ENCODE data around the gene CHST11. TPM values are rescaled to one million over a fixed set of nuclear protein-coding genes. Genes with fewer than 3 reads are reported as not detected.
A peak's percentile ranks its signal among the peaks of the same experiment; 100 is the strongest.

The CHST11 gene
- total and polyA plus RNA-seq, 10 of the 15 experiments (the other 5 are each of a cell fraction or from before 2014, with no cell fraction given) = 1.9 to 38.1 (median 17.2) TPM

DNA sequence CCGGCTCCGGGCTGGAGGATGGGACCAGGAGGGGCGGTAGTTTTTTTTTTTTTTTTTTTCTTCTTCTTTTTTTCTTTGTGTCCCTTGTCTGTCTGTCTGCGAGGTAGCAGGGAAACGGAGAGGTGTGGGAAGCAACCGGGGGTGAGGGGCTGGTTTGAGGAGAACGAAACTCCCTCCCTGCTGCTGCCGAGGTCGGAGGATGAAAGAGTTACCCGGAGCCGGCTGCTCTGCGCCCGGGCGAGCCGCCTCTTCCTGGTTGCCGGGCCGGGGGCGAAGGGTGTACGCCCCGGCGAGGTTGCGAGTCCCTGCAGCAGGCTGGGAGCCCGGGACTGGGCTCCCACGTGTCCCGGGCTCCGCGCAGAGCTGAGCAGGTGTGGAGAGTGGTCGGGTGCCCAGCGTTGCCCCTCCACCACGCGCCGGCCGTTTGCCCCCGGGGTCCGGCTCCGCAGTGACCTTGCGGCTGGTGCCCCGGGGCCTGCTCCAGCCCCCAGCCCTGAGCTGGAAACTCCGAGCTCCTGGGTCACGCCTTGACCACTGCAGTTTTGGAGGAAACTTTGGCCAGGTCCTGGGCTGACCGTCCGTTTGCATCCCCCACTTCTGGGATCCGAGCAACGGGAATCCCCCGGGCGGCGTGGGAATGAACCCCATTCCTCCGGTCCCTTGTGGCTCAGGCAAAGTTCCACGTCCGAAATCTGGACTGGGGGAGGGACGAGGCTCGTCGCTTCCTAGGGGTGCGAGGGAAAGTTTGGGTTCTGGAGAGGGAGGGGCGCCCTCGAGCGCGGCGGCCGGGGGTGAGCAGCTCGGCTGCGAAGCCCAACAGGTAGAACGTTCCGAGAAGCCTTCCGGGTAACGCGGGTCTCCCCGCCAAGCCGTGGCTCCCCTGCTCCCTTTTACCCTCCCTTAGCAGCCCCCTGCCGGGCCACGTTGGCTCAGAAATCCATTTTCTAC is 1.3 kb downstream of the CHST11 start (continued):
- no peak for TF ChIP-seq PRDM15 (CRISPR knock-in tag; IDR thresholded peaks at IDR 0.05)
- TF ChIP-seq SREBF2 (IDR thresholded peaks at IDR 0.05; ENCODE audit: low read length) = no peak
- TF ChIP-seq, protein P1, sequence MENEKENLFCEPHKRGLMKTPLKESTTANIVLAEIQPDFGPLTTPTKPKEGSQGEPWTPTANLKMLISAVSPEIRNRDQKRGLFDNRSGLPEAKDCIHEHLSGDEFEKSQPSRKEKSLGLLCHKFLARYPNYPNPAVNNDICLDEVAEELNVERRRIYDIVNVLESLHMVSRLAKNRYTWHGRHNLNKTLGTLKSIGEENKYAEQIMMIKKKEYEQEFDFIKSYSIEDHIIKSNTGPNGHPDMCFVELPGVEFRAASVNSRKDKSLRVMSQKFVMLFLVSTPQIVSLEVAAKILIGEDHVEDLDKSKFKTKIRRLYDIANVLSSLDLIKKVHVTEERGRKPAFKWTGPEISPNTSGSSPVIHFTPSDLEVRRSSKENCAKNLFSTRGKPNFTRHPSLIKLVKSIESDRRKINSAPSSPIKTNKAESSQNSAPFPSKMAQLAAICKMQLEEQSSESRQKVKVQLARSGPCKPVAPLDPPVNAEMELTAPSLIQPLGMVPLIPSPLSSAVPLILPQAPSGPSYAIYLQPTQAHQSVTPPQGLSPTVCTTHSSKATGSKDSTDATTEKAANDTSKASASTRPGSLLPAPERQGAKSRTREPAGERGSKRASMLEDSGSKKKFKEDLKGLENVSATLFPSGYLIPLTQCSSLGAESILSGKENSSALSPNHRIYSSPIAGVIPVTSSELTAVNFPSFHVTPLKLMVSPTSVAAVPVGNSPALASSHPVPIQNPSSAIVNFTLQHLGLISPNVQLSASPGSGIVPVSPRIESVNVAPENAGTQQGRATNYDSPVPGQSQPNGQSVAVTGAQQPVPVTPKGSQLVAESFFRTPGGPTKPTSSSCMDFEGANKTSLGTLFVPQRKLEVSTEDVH (IDR thresholded peaks at IDR 0.05; ENCODE audit: low read depth, partially characterized antibody) = no peak
- TF ChIP-seq BRCA1 (IDR thresholded peaks at IDR 0.05; ENCODE audit: low read depth, low read length) = no peak
- no peak for TF ChIP-seq ZNF217 (IDR thresholded peaks at IDR 0.05)
- peak; percentile 11; the same call in 1 of the 2 replicates for TF ChIP-seq HCFC1 (IDR thresholded peaks at IDR 0.05; ENCODE audit: low read length)
- no peak for TF ChIP-seq JUND (IDR thresholded peaks at IDR 0.05; ENCODE audit: low read depth, low read length)
- peak; percentile 47 for TF ChIP-seq NR2F1 (conservative IDR thresholded peaks at IDR 0.05)
- no peak for TF ChIP-seq GABPA (IDR thresholded peaks at IDR 0.05; ENCODE audit: low read depth)
- no peak for TF ChIP-seq MYB (IDR thresholded peaks at IDR 0.05; ENCODE audit: borderline replicate concordance, low read depth, low read length)
- TF ChIP-seq KLF5 (IDR thresholded peaks at IDR 0.05; ENCODE audit: partially characterized antibody) = no peak
- no peak for TF ChIP-seq EP300 (IDR thresholded peaks at IDR 0.05; ENCODE audit: borderline replicate concordance in 1 of 2, control insufficient read depth in 1 of 2, low read depth in 2 of 2, low read length in 2 of 2)
- TF ChIP-seq, protein P2, sequence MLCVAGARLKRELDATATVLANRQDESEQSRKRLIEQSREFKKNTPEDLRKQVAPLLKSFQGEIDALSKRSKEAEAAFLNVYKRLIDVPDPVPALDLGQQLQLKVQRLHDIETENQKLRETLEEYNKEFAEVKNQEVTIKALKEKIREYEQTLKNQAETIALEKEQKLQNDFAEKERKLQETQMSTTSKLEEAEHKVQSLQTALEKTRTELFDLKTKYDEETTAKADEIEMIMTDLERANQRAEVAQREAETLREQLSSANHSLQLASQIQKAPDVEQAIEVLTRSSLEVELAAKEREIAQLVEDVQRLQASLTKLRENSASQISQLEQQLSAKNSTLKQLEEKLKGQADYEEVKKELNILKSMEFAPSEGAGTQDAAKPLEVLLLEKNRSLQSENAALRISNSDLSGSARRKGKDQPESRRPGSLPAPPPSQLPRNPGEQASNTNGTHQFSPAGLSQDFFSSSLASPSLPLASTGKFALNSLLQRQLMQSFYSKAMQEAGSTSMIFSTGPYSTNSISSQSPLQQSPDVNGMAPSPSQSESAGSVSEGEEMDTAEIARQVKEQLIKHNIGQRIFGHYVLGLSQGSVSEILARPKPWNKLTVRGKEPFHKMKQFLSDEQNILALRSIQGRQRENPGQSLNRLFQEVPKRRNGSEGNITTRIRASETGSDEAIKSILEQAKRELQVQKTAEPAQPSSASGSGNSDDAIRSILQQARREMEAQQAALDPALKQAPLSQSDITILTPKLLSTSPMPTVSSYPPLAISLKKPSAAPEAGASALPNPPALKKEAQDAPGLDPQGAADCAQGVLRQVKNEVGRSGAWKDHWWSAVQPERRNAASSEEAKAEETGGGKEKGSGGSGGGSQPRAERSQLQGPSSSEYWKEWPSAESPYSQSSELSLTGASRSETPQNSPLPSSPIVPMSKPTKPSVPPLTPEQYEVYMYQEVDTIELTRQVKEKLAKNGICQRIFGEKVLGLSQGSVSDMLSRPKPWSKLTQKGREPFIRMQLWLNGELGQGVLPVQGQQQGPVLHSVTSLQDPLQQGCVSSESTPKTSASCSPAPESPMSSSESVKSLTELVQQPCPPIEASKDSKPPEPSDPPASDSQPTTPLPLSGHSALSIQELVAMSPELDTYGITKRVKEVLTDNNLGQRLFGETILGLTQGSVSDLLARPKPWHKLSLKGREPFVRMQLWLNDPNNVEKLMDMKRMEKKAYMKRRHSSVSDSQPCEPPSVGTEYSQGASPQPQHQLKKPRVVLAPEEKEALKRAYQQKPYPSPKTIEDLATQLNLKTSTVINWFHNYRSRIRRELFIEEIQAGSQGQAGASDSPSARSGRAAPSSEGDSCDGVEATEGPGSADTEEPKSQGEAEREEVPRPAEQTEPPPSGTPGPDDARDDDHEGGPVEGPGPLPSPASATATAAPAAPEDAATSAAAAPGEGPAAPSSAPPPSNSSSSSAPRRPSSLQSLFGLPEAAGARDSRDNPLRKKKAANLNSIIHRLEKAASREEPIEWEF (IDR thresholded peaks at IDR 0.05; ENCODE audit: insufficient replicate concordance, low read depth, low read length) = no peak
- TF ChIP-seq, protein P3, sequence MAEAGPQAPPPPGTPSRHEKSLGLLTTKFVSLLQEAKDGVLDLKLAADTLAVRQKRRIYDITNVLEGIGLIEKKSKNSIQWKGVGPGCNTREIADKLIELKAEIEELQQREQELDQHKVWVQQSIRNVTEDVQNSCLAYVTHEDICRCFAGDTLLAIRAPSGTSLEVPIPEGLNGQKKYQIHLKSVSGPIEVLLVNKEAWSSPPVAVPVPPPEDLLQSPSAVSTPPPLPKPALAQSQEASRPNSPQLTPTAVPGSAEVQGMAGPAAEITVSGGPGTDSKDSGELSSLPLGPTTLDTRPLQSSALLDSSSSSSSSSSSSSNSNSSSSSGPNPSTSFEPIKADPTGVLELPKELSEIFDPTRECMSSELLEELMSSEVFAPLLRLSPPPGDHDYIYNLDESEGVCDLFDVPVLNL (IDR thresholded peaks at IDR 0.05; ENCODE audit: low read depth, low read length) = no peak
- TF ChIP-seq NFIC (IDR thresholded peaks at IDR 0.05; ENCODE audit: low read depth, low read length) = no peak
- no peak for TF ChIP-seq HDAC6 (IDR thresholded peaks at IDR 0.05; ENCODE audit: unreplicated experiment)
